GM19455 (cell line): ENCODE measurements around the gene CIB2.
"Not testable (repeated sequence)": the region's sequence is repeated elsewhere in the genome, so short reads cannot be mapped to it uniquely, and the experiment has no call there.

Experiments used
- ATAC-seq: cut with Tn5 transposase; IDR thresholded peaks from one replicate; pipeline ENCODE4 v1.9.1; 2021; ENCODE audit not compliant: unreplicated experiment

Gene CIB2

DNA sequence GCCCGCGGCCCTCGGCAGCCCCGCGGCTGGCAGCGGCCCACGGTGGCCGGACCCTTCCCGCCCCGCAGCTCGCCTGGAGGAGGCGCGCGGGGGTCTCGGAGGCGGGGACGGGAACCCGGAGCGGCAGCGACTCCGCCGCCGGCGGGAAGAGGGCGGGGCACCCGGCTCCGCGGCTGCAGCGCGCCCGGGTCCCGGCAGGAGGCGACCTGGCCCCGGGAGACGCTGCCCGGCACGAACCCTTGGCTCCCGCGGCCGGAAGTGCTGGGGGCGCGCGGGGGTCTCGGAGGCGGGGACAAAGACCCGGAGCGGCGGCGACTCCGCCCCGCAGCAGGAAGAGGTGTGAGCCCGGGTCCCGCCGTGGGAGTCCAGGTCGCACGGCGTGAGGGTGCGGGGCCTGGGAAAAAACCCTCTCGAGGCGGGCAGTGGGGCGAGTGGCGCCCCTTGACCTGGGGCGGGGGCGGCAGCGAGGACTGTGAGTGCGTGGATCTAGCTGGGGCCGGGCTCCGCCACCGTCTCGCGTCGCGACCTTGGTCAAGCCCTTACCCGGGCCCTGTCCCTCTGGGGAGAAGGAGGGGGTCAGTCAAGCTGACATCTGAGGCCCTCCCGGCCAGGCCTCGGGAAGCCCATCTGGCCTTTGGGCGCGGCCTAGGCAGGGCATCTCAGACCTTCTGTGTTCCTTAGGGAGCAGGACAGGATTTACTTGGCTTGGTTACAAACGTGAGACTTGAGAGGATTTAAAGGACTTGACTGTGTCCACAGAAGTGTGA, at the start of gene CIB2:
Gene CIB2, minus strand, starts transcription at position 151 of the 767 bp plus-strand sequence. CDS start 230 bp downstream, outside the sequence.
- peak; percentile 76 for ATAC-seq

DNA sequence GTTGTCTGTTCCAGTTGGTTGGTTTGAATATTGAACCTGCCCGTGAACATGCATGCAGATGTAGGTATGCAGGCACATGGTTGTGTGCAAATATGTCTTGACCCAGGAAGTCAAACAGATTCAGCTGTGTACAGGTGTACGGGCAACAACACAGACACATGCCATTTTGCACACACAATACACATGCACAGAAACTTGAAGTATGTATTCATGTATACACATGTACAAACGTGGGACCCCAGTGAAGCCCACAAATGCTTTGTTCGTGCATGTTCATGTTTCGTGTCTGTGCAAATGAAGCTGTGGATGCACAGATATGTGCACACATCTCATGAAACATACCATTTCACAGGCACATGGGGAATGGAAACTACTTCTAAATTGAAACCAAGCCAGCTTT, 48.7 kb upstream of the CIB2 start:
- ATAC-seq, result no peak

- ATAC-seq, result no peak
These were observed 48.1 kb upstream of the CIB2 start for GRCh38 chr15:78179286-78179840.

- ATAC-seq, result no peak
These were observed 46.8 kb upstream of the CIB2 start for GRCh38 chr15:78178064-78178463.

DNA sequence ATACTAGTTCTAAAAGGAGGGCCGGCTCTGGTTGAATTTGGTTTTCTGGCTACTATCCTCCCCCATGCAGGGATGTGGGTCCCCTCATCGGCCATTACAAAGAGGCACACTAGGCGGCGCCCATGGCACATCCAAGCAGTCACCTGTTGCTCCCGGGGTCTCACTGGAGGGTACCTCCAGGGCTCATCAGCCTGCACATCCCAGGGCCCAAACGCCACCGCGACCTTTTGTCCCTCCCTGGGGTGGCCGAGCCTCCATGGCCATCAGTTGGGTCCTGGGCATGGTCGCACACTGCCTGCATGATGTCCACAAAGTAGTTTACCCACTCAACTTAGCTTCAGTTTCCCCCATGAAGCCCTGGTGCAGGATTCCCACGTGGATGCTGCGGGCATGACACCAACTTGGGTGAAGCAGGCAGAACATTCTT, 46.2 kb upstream of the CIB2 start:
- no peak for ATAC-seq

DNA sequence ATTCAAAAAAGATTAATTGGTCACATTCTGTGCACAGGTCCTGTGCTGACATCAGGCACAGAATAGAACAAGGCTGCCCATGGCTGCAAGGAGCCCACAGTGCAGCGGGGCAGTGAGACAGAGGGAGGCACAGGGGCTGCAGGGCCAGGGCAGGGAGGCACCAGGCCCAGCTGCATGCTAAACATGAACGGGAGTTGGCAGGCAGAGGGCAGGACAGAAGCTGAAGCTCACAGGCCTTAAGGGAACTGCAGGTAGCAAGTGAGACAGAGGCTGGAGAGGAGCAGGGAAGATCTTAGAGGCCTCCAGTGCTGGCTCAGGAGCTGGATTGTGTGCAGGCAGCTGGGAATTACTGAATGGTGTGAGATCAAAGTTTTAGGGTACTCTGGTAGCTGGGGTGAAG, 44.1 kb upstream of the CIB2 start:
- no peak for ATAC-seq

- no peak for ATAC-seq
These were observed 43.2 kb upstream of the CIB2 start for GRCh38 chr15:78174401-78174800.

- ATAC-seq, result no peak
These were observed 40.7 kb upstream of the CIB2 start for GRCh38 chr15:78171864-78172472.

- no peak for ATAC-seq
These were observed 39.9 kb upstream of the CIB2 start for GRCh38 chr15:78170848-78171773.

DNA sequence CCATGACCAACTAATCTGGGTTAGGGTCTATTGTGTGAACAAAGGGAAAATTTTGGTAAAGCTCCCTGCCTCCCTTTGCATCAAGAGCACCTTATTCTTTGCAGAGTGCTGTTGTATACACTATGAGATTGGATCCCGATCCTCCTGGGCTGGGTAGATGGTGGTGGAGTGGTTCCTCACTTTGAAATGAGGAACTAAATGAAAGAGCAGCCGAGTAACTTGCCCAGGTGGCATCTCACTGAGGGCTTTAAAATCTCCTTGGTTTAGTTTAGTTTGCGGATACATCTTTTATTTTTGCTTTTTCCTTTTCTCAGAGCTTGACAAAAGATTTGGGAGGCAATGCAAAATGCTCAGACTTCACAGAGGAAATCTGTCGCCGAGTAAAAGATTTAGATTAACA, 37.4 kb upstream of the CIB2 start:
- no peak for ATAC-seq

- peak; percentile 79 for ATAC-seq
These were observed 36.1 kb upstream of the CIB2 start for GRCh38 chr15:78167227-78167888.

DNA sequence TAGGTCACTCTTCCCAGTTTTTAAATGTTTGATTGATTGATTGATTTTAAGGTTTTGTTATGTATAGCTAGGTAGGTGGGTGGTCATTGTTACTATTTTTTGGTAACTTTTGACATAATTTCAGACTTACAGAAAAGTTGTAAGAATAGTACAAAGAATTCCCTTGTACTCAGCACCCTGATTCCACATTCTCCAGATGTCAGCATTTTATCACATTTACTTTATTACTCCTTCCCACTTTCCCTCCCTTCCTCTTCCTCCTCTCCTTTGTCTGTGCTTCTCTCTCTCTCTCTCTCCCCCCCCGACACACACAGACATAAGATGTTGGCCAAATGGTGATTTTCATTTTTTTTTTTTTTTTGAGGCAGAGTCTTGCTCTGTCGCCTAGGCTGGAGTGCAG, 32.8 kb upstream of the CIB2 start:
- ATAC-seq, result no peak

DNA sequence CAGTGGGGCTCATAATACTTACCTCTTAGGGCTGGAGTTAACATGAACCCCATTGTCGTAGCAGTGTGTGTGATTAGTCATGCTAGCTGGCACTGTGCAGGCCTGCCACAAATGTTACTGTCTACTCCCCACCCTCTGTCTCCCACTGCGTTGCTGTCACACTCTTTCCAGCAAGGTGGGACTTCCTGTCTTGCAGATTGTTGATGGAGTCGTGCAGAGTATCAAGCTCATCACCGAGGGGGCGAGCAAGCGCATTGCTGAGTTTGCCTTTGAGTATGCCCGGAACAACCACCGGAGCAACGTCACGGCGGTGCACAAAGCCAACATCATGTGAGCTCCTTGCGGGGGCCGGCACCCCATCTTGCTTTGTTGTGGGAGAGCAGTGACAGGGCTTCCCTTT, 30.8 kb upstream of the CIB2 start:
- ATAC-seq, result no peak

GRCh38 chr15:78159395-78159794, 28.1 kb upstream of the CIB2 start:
- ATAC-seq, result no peak

GRCh38 chr15:78157203-78157602, 26.0 kb upstream of the CIB2 start:
- ATAC-seq, result no peak

- ATAC-seq, result no peak
These were observed 25.4 kb upstream of the CIB2 start for GRCh38 chr15:78156653-78157052.

- ATAC-seq, result no peak
These were observed 24.2 kb upstream of the CIB2 start for GRCh38 chr15:78155355-78155939.

DNA sequence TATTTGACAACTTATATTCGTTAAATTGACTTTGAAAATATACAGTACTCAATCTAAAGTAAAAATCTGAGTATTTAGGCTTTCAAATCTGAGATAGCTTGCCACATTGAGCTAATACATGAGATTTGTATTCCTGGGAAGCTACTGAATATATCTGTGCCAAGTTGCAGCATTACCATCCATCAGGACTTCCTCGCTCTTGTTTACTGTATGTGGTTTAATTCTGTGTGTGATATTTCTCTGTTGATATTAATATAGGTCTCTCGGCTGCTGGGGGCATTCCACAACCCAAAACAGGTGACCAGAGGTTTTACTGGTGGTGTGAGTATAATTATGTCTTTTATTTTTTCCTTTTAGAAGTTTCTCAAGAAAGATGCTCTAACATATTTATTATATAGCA, 23.7 kb upstream of the CIB2 start:
- no peak for ATAC-seq

- ATAC-seq, result not testable (repeated sequence)
These were observed 19.8 kb upstream of the CIB2 start for GRCh38 chr15:78151075-78151474.
